Neuronal stem cell (in vitro differentiated cells): ENCODE data around the gene NEMP2.

Experiments
- DNase-seq: peaks from one replicate; pipeline ENCODE4 v3.0.0-alpha.2; 2013; ENCODE audit warnings: low spot score
- H2AFZ ChIP-seq: one replicate; pipeline ENCODE4 v1.6.1; 2013; ENCODE audit warnings: mild to moderate bottlenecking, low read length, inconsistent platforms
- H2AK5ac ChIP-seq: 2 replicates; pipeline ENCODE4 v1.6.1; 2013; ENCODE audit warnings: low read depth, mild to moderate bottlenecking, inconsistent platforms, low read length, moderate library complexity, mixed read lengths
- H2BK120ac ChIP-seq: 2 replicates; pipeline ENCODE4 v1.6.1; 2013; ENCODE audit warnings: low read depth, mild to moderate bottlenecking, inconsistent platforms, low read length, moderate library complexity, mixed read lengths
- H2BK12ac ChIP-seq: one replicate; pipeline ENCODE4 v1.6.1; 2013; ENCODE audit warnings: low read length, inconsistent platforms
- H2BK15ac ChIP-seq: 2 replicates; pipeline ENCODE4 v1.6.1; 2013; ENCODE audit warnings: mild to moderate bottlenecking, low read length, inconsistent platforms, mixed read lengths
- H2BK5ac ChIP-seq: one replicate; pipeline ENCODE4 v1.6.1; 2013; ENCODE audit warnings: inconsistent platforms, mild to moderate bottlenecking, low read length, moderate library complexity
- H3K14ac ChIP-seq: one replicate; pipeline ENCODE4 v1.6.1; 2013; ENCODE audit warnings: low read length, inconsistent platforms
- H3K18ac ChIP-seq: 2 replicates; pipeline ENCODE4 v1.6.1; 2013; ENCODE audit warnings: low read length, inconsistent platforms
- H3K23ac ChIP-seq: 2 replicates; pipeline ENCODE4 v1.6.1; 2013; ENCODE audit warnings: low read depth, mild to moderate bottlenecking, mixed read lengths, low read length, inconsistent platforms; ENCODE audit not compliant: poor library complexity
- H3K27ac ChIP-seq: replicated peaks from 3 replicates; pipeline ENCODE4 v1.5.1; 2013; ENCODE audit warnings: low read length, inconsistent platforms
- H3K27me3 ChIP-seq, 3 experiments: 2 replicates each; pipeline ENCODE4 v1.6.1; 2013; ENCODE audit warnings: low read length in 3 of 3, mild to moderate bottlenecking in 2 of 3, inconsistent platforms in 1 of 3, low read depth in 1 of 3, mixed read lengths in 1 of 3, moderate library complexity in 1 of 3; ENCODE audit not compliant: control insufficient read depth in 3 of 3, insufficient read depth in 3 of 3
- H3K36me3 ChIP-seq, 2 donors: replicated peaks in 1 of 2; 2 replicates each; pipeline ENCODE4 v1.6.1; 2013; ENCODE audit warnings: low read length in 2 of 2; ENCODE audit not compliant: control insufficient read depth in 2 of 2, insufficient read depth in 2 of 2
- H3K4ac ChIP-seq: 2 replicates; pipeline ENCODE4 v1.6.1; 2013; ENCODE audit warnings: inconsistent platforms, mild to moderate bottlenecking, low read length, moderate library complexity
- H3K4me1 ChIP-seq, 2 donors: 1 replicate in 1 of 2; 2 replicates in 1 of 2; pipeline ENCODE4 v1.6.1; 2013; ENCODE audit warnings: low read length in 2 of 2, low read depth in 1 of 2; ENCODE audit not compliant: control insufficient read depth in 2 of 2, insufficient read depth in 1 of 2
- H3K4me2 ChIP-seq: one replicate; pipeline ENCODE4 v1.6.1; 2013; ENCODE audit warnings: mild to moderate bottlenecking, low read length, inconsistent platforms; ENCODE audit not compliant: insufficient read depth, poor library complexity, severe bottlenecking
- H3K4me3 ChIP-seq, 2 donors: 2 replicates each; pipeline ENCODE4 v1.5.1; 2013; ENCODE audit warnings: low read length in 2 of 2, mild to moderate bottlenecking in 2 of 2, inconsistent platforms in 1 of 2, moderate library complexity in 1 of 2
- H3K79me1 ChIP-seq: one replicate; pipeline ENCODE4 v1.6.1; 2013; ENCODE audit warnings: low read depth, mild to moderate bottlenecking, inconsistent platforms, low read length, moderate library complexity
- H3K9ac ChIP-seq: one replicate; pipeline ENCODE4 v1.6.1; 2013; ENCODE audit warnings: mild to moderate bottlenecking, low read depth, low read length, inconsistent platforms; ENCODE audit not compliant: poor library complexity
- H3K9me3 ChIP-seq, 2 donors: replicated peaks in 1 of 2; 2 replicates each; pipeline versions ENCODE3 to v1.6.1; 2013; ENCODE audit warnings: low read length in 2 of 2, mild to moderate bottlenecking in 2 of 2, inconsistent platforms in 1 of 2, low read depth in 1 of 2, mixed read lengths in 1 of 2, moderate library complexity in 1 of 2; ENCODE audit not compliant: control insufficient read depth in 2 of 2, insufficient read depth in 1 of 2
- H4K8ac ChIP-seq: one replicate; pipeline ENCODE4 v1.6.1; 2013; ENCODE audit warnings: low read depth, mild to moderate bottlenecking, inconsistent platforms, low read length, moderate library complexity
- H4K91ac ChIP-seq: one replicate; pipeline ENCODE4 v1.6.1; 2013; ENCODE audit warnings: low read length, low read depth, mild to moderate bottlenecking, inconsistent platforms; ENCODE audit not compliant: poor library complexity
- WGBS, 2 donors: extraction: QIAGEN DNeasy Blood & Tissue Kit; methylation state at CpG; one replicate each; pipeline ENCODE4 v1.1.7; 2013; ENCODE audit warnings: missing lambda C conversion rate in 2 of 2, mixed read lengths in 1 of 2; ENCODE audit not compliant: insufficient read length in 2 of 2, insufficient replicate concordance in 1 of 2; ENCODE audit errors: extremely low coverage in 2 of 2; 5-methylcytosine and 5-hydroxymethylcytosine counted together

Gene NEMP2

DNA sequence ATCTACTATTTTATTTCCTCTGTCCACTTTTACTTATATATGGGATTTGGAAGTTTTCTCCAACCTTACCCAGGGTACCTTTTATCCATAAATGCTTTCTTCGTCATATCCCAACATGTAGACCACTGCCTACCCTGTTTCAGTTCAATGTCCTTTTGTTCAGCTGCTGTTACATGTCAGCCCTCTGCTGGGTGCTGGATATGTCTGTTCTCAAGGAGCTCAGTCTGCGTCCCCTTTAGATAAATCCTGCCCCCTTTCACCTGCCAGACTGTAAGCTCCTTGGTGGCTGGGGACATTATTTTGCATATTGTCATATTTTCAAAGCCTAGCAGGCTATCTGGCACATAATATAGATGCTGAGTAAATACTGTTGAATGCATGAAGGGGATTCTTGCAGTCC is 53.2 kb downstream of the NEMP2 start:
- no peak for DNase-seq

DNA sequence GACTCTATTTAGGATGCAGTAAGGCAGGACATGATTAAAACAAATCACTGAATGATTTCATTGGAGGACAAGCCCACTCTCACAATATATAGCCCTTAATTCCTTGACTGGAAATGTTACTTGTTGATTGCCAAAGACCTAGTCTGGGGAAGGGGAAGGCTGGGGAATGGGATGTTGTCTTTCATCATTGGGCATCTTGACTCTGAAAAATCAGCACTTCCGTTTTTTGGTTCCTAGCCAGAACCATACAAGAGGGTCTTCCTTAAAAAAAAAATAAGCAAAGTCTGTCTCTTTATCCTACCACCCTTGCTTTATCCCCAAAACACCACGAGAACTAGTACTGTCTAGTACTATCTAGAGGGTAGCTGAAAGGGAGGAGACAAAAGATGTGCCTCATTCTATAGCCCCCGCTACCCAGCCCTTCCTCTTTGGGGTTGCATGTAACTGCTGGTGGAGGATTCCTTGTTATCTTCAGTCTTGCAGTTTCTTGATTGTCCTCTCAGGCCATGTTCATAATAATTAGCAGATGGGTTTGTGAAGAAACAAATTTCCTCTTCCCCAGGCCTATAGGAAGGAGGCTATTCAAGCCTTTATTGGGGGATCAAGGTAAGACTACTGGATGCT is 55.8 kb downstream of the NEMP2 start:
- no CpG with 5 or more reads among the region's 3 CpGs for WGBS, 2 donors
- Histone ChIP-seq H3K27me3 (no peaks in the 10 kb centered on the region), H3K23ac (no peak overlapping the region), H2AK5ac (no peak overlapping the region), H2BK15ac (no peak overlapping the region), H3K27ac (no peak overlapping the region), H3K14ac (no peak overlapping the region), H3K4me1 (peaks cover 0 to 4% of the 10 kb centered on the region in 2 donors), H3K36me3 (no peaks in the 10 kb centered on the region), H3K9me3 (no peaks in the 10 kb centered on the region), H2BK120ac (no peak overlapping the region), H4K91ac (no peak overlapping the region), H3K4me2 (no peak overlapping the region), H2BK12ac (no peak overlapping the region), H2AFZ (no peak overlapping the region), H3K4me3 (no peak overlapping the region), H3K4ac (no peak overlapping the region), H3K79me1 (no peaks in the 10 kb centered on the region), H4K8ac (no peak overlapping the region), H3K18ac (no peak overlapping the region), H2BK5ac (no peak overlapping the region), H3K9ac (no peak overlapping the region)
- no peak for DNase-seq

More for the DNA sequence above, 53.2 kb downstream of the NEMP2 start:
- Histone ChIP-seq H3K9ac (no peak overlapping the region), H3K23ac (no peak overlapping the region), H3K4me1 (peaks cover 0 to 4% of the 10 kb centered on the region in 2 donors), H3K14ac (no peak overlapping the region), H3K9me3 (no peaks in the 10 kb centered on the region), H3K4ac (no peak overlapping the region), H4K91ac (no peak overlapping the region), H2BK15ac (no peak overlapping the region), H3K27me3 (no peaks in the 10 kb centered on the region), H3K4me2 (no peak overlapping the region), H3K27ac (no peak overlapping the region), H3K4me3 (no peak overlapping the region), H2AFZ (no peak overlapping the region), H3K79me1 (no peaks in the 10 kb centered on the region), H4K8ac (no peak overlapping the region), H3K18ac (no peak overlapping the region), H2BK12ac (no peak overlapping the region), H2BK5ac (no peak overlapping the region), H2AK5ac (no peak overlapping the region), H2BK120ac (no peak overlapping the region), H3K36me3 (no peaks in the 10 kb centered on the region)
- WGBS, 2 donors: no CpG with 5 or more reads among the region's 2 CpGs

DNA sequence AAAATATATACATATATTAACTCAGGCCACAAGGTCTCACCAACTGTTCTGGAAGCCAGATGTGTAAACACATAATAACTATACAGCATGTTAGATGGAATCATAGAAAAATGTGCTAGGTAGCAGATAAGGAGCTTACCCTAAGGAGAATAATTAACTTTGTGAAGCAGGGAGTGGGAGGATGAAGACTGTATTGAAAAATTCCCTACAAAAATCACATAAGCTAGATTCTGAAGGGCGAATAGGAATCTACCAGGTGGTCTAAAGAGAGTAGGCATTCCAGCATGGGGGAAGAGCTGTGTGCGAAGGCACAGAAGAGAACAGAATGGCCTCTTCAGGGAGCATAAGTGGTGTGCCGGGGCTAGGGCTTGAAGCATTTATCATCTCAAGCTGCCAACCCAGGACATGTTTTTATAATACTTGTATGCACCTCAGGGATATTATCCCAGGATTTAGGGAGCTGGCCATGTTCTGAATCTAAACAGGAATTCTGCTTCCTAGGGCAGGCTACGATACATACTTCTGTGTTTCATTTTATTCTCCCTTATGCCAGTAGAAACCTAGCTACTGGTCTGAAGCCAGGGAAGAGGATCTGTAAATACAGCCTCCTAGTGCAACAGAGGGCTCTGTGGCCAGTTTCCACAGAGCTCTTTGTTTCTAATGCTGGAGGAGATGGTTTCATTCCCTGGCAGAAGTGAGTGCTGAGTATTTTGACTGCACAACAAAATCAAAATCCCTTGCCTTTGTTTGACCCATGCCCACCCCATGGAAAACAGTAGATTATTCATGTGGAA is 56.7 kb downstream of the NEMP2 start:
- no peak for DNase-seq
- no peak overlapping the region for H3K27ac ChIP-seq
- H3K79me1 ChIP-seq: no peaks in the 10 kb centered on the region
- no peak overlapping the region for H3K14ac ChIP-seq
- H3K23ac ChIP-seq: no peak overlapping the region
- H2BK120ac ChIP-seq: no peak overlapping the region
- no peak overlapping the region for H2AK5ac ChIP-seq
- H3K36me3 ChIP-seq: no peaks in the 10 kb centered on the region
- no peak overlapping the region for H3K4me3 ChIP-seq
- H3K18ac ChIP-seq: no peak overlapping the region
- whole genome bisulfite sequencing, 2 donors: no CpG with 5 or more reads among the region's 4 CpGs
- no peaks in the 10 kb centered on the region for H3K9me3 ChIP-seq
- no peak overlapping the region for H2BK15ac ChIP-seq
- no peaks in the 10 kb centered on the region for H3K27me3 ChIP-seq
- H3K4me2 ChIP-seq: no peak overlapping the region
- H3K9ac ChIP-seq: no peak overlapping the region
- no peak overlapping the region for H3K4ac ChIP-seq
- no peak overlapping the region for H2BK5ac ChIP-seq
- H4K8ac ChIP-seq: no peak overlapping the region
- no peak overlapping the region for H2BK12ac ChIP-seq
- peaks cover 0 to 4% of the 10 kb centered on the region in 2 donors for H3K4me1 ChIP-seq
- no peak overlapping the region for H4K91ac ChIP-seq
- H2AFZ ChIP-seq: no peak overlapping the region

DNA sequence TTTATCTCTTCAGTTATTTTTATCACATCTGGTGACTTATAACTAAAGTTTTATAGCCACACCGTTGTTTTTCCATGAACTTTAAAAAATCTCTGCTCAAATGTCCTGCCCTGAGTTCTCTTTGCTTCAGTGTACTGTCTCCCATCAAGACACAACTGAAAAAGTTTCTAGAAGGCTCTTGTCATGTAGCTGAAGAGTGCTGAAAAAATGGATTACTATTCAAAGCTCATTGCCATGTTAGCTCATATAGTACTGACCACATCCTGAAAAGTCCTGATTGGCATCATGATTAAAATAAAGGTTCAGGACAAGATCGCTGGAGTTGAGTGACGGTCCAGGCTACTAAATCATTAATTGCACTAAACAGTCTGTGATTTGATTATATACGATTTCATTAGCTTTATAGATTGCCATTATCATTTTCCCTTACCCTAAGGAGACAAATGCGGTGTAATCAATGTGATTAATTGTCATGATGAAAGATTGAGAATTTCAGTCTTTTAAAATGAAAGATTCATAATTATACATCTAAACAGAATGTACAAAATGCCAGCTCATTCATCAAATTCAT is 64.2 kb downstream of the NEMP2 start:
- no peak overlapping the region for H2BK5ac ChIP-seq
- H3K27ac ChIP-seq: no peak overlapping the region
- no CpG with 5 or more reads among the region's 5 CpGs for WGBS, 2 donors

More for the DNA sequence above, 64.2 kb downstream of the NEMP2 start:
- DNase-seq: no peak
- Histone ChIP-seq H2AK5ac (no peak overlapping the region), H3K4me1 (peaks cover 2 to 16% of the 10 kb centered on the region in 2 donors), H3K4ac (no peak overlapping the region), H2BK15ac (no peak overlapping the region), H3K9me3 (peaks cover 0 to 2% of the 10 kb centered on the region in 2 donors), H4K8ac (no peak overlapping the region), H3K18ac (no peak overlapping the region), H2BK12ac (no peak overlapping the region), H3K27me3 (no peaks in the 10 kb centered on the region), H2AFZ (no peak overlapping the region), H3K4me3 (no peak overlapping the region), H3K79me1 (no peaks in the 10 kb centered on the region), H4K91ac (no peak overlapping the region), H3K23ac (no peak overlapping the region), H3K14ac (no peak overlapping the region), H3K4me2 (no peak overlapping the region), H2BK120ac (no peak overlapping the region), H3K36me3 (no peaks in the 10 kb centered on the region), H3K9ac (no peak overlapping the region)
